Natural killer cell (primary cell): ENCODE measurements around the gene MRPL2. TPM values are rescaled to one million over a fixed set of nuclear protein-coding genes. Genes with fewer than 3 reads are reported as not detected.
A peak's percentile ranks its signal among the peaks of the same experiment; 100 is the strongest.

Experiments
- ATAC-seq, 3 donors: fragments of 150-1000 bp in 2 of 3; fragments of 200-7000 bp in 1 of 3; cut with Tn5 transposase; 1 replicate in 1 of 3; 2 replicates in 2 of 3; pipeline ENCODE4 v1.10.0; 2021; ENCODE audit warnings: mild to moderate bottlenecking in 2 of 3, moderate library complexity in 2 of 3
- DNase-seq, 2 donors: peaks; one replicate each; pipeline versions ENCODE4 v3.0.0 to v3.0.0-alpha.2; 2013 to 2021; ENCODE audit warnings: mixed read lengths in 1 of 2
- H3K27ac ChIP-seq: one replicate; pipeline ENCODE4 v1.5.1; 2013; ENCODE audit warnings: mild to moderate bottlenecking, low read length
- H3K27me3 ChIP-seq: one replicate; pipeline ENCODE4 v1.6.1; 2013; ENCODE audit warnings: low read length; ENCODE audit not compliant: control insufficient read depth, insufficient read depth
- H3K36me3 ChIP-seq: one replicate; pipeline ENCODE4 v1.6.1; 2013; ENCODE audit warnings: low read length; ENCODE audit not compliant: control insufficient read depth, insufficient read depth
- H3K4me1 ChIP-seq: one replicate; pipeline ENCODE4 v1.6.1; 2013; ENCODE audit warnings: low read length; ENCODE audit not compliant: control insufficient read depth, insufficient read depth
- H3K4me3 ChIP-seq: one replicate; pipeline ENCODE4 v1.5.1; 2013; ENCODE audit warnings: low read length
- H3K9me3 ChIP-seq: one replicate; pipeline ENCODE4 v1.6.1; 2013; ENCODE audit warnings: low read length; ENCODE audit not compliant: control insufficient read depth, insufficient read depth
- H3K27ac Mint-ChIP-seq, 2 donors: one replicate each; pipeline ENCODE4 v1.8.0; 2022; ENCODE audit warnings: mild to moderate bottlenecking in 2 of 2, mixed read lengths in 2 of 2, moderate library complexity in 1 of 2
- H3K27me3 Mint-ChIP-seq, 2 donors: one replicate each; pipeline ENCODE4 v1.8.0; 2022; ENCODE audit warnings: low read depth in 2 of 2, mixed read lengths in 2 of 2
- H3K36me3 Mint-ChIP-seq: one replicate; pipeline ENCODE4 v1.8.0; 2022; ENCODE audit warnings: mixed read lengths
- H3K4me1 Mint-ChIP-seq, 2 donors: one replicate each; pipeline ENCODE4 v1.8.0; 2022; ENCODE audit warnings: mixed read lengths in 2 of 2
- H3K4me3 Mint-ChIP-seq: one replicate; pipeline ENCODE4 v1.8.0; 2022; ENCODE audit warnings: mild to moderate bottlenecking, moderate library complexity, mixed read lengths
- H3K9me3 Mint-ChIP-seq, 2 donors: one replicate each; pipeline ENCODE4 v1.8.0; 2022; ENCODE audit warnings: mixed read lengths in 2 of 2
- CTCF ChIP-seq: fragments of 200-600 bp; IDR thresholded peaks from one replicate; pipeline ENCODE4 v1.8.0; 2022; ENCODE audit warnings: antibody characterized with exemption
- WGBS: methylation state at CpG from one replicate; pipeline ENCODE4 v1.1.7; 2013; ENCODE audit warnings: missing lambda C conversion rate; ENCODE audit not compliant: insufficient coverage; 5-methylcytosine and 5-hydroxymethylcytosine counted together
- intact Hi-C: fragments of 100-400 bp; cut with micrococcal nuclease; formaldehyde crosslinking; loops from one replicate; pipeline ENCODE4 v1.14.2; 2022
- total RNA-seq, 4 donors: library from RNA; stranded (reverse); fragments of 120-200 nt in 1 of 4; gene quantifications; one replicate each; pipeline versions ENCODE4 v1.2.3 to v1.2.4, GENCODE V29; 2013 to 2022

Gene MRPL2
- total RNA-seq, 3 donors from 2014 or later (not counting 1 experiment from before 2014, with no cell fraction given), result 33.4 to 38.4 (median 33.9) TPM

- no peaks in the 10 kb centered on the region for H3K9me3 Mint-ChIP-seq
- WGBS, result 100% methylated on average over 2 of the region's 2 CpGs
- no peaks in the 10 kb centered on the region for H3K9me3 ChIP-seq
- intact Hi-C loops, result no loop called here
- no peaks in the 10 kb centered on the region for H3K4me1 ChIP-seq
- H3K27ac ChIP-seq, result no peak overlapping the region
- no peak overlapping the region for H3K4me3 Mint-ChIP-seq
- H3K27ac Mint-ChIP-seq, result peak overlapping the region; percentile 6 to 30
- no peaks in the 10 kb centered on the region for H3K36me3 Mint-ChIP-seq
- no peaks in the 10 kb centered on the region for H3K27me3 Mint-ChIP-seq
- no peak for TF ChIP-seq CTCF
- no peak overlapping the region for H3K4me3 ChIP-seq
- DNase-seq (no peak), ATAC-seq (no peak)
- no peaks in the 10 kb centered on the region for H3K27me3 ChIP-seq
- H3K36me3 ChIP-seq, result peaks cover 45% of the 10 kb centered on the region
- peaks cover 0 to 6% of the 10 kb centered on the region in 2 donors for H3K4me1 Mint-ChIP-seq
Measured at GRCh38 chr6:43033496-43034189, 25.6 kb downstream of the MRPL2 start.

GRCh38 chr6:43032326-43032725, 26.9 kb downstream of the MRPL2 start:
- Histone ChIP-seq H3K4me3 (no peak overlapping the region), H3K4me1 (no peaks in the 10 kb centered on the region), H3K36me3 (peaks cover 44% of the 10 kb centered on the region), H3K27ac (no peak overlapping the region), H3K27me3 (no peaks in the 10 kb centered on the region), H3K9me3 (no peaks in the 10 kb centered on the region)
- no peaks in the 10 kb centered on the region for H3K9me3 Mint-ChIP-seq
- TF ChIP-seq CTCF, result no peak
- intact Hi-C loops, result no loop called here
- H3K36me3 Mint-ChIP-seq, result peaks cover 8% of the 10 kb centered on the region
- H3K27ac Mint-ChIP-seq, result no peak overlapping the region
- no peaks in the 10 kb centered on the region for H3K27me3 Mint-ChIP-seq
- H3K4me3 Mint-ChIP-seq, result no peak overlapping the region
- H3K4me1 Mint-ChIP-seq, result peaks cover 0 to 6% of the 10 kb centered on the region in 2 donors
- WGBS, result 89% methylated on average over 3 of the region's 4 CpGs
- DNase-seq (no peak), ATAC-seq (no peak)

GRCh38 chr6:43029120-43029519, 30.1 kb downstream of the MRPL2 start:
- intact Hi-C loops, result no loop called here
- Histone ChIP-seq H3K27ac (no peak overlapping the region), H3K4me3 (no peak overlapping the region), H3K27me3 (no peaks in the 10 kb centered on the region), H3K4me1 (no peaks in the 10 kb centered on the region), H3K9me3 (no peaks in the 10 kb centered on the region), H3K36me3 (peaks cover 58% of the 10 kb centered on the region)
- ATAC-seq (no peak), DNase-seq (no peak)
- no peak overlapping the region for H3K4me3 Mint-ChIP-seq
- H3K4me1 Mint-ChIP-seq, result peaks cover 9 to 12% of the 10 kb centered on the region in 2 donors
- TF ChIP-seq CTCF, result no peak
- H3K9me3 Mint-ChIP-seq, result no peaks in the 10 kb centered on the region
- H3K36me3 Mint-ChIP-seq, result peaks cover 8% of the 10 kb centered on the region
- H3K27me3 Mint-ChIP-seq, result no peaks in the 10 kb centered on the region
- whole genome bisulfite sequencing, result 97% methylated on average over 9 of the region's 9 CpGs
- no peak overlapping the region for H3K27ac Mint-ChIP-seq

- no peak overlapping the region for H3K4me3 ChIP-seq
- H3K4me1 Mint-ChIP-seq, result peaks cover 12 to 23% of the 10 kb centered on the region in 2 donors
- no peak overlapping the region for H3K27ac ChIP-seq
- H3K9me3 ChIP-seq, result no peaks in the 10 kb centered on the region
- no peaks in the 10 kb centered on the region for H3K27me3 Mint-ChIP-seq
- TF ChIP-seq CTCF, result no peak
- peaks cover 8% of the 10 kb centered on the region for H3K36me3 Mint-ChIP-seq
- H3K27ac Mint-ChIP-seq, result no peak overlapping the region
- no peak for DNase-seq
- H3K36me3 ChIP-seq, result peaks cover 50% of the 10 kb centered on the region
- H3K27me3 ChIP-seq, result no peaks in the 10 kb centered on the region
- H3K4me3 Mint-ChIP-seq, result no peak overlapping the region
- over 99% methylated on average over 5 of the region's 5 CpGs for WGBS
- no peaks in the 10 kb centered on the region for H3K9me3 Mint-ChIP-seq
- peaks cover 14% of the 10 kb centered on the region for H3K4me1 ChIP-seq
- ATAC-seq, result no peak
- intact Hi-C loops, result no loop called here
Measured at GRCh38 chr6:43026365-43026764, 32.9 kb downstream of the MRPL2 start.
